ENCODE results near the gene ZNF593. TPM values are rescaled to one million over a fixed set of nuclear protein-coding genes. Genes with fewer than 3 reads are reported as not detected.

Gene ZNF593
- polyA plus RNA-seq, 1 donor (not counting 4 experiments of a cell fraction or from before 2014, with no cell fraction given) = 26.0 TPM

DNA sequence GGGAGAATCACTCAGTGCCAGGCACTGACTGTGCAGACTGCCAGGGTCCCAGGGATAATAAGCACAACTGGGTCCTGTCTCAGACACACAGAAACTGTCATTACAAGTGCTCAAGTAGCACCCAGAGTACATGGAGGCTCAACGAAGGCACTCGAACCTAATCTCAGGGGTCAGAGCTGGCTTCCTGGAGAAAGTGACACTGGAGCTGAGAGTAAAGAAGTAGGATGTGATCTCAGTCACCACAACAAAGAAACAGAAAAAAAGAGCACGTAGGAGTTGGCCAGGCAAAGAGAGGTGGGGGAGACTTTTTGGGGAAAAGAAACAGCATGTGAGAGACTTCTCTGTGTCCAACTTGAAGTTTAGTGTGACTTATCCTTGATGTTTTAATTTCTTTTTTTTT lies 22.0 kb downstream of the ZNF593 start:
- Histone ChIP-seq H3K9ac (ENCODE audit: control insufficient read depth, extremely low read depth, insufficient read depth, low read length) (no peak overlapping the region), H3K4me3 (ENCODE audit: control insufficient read depth in 2 of 3, extremely low read depth in 1 of 3, insufficient read depth in 2 of 3, low read depth in 1 of 3, low read length in 3 of 3) (no peak overlapping the region), H3K9me3 (ENCODE audit: control insufficient read depth, low read depth, low read length) (no peaks in the 10 kb centered on the region), H3K27me3 (ENCODE audit: control insufficient read depth, extremely low read depth, insufficient read depth, low read length) (no peaks in the 10 kb centered on the region), H3K4me1 (ENCODE audit: control insufficient read depth, extremely low read depth, insufficient read depth, low read length) (no peaks in the 10 kb centered on the region), H3K79me2 (ENCODE audit: control insufficient read depth, insufficient read depth, low read length) (no peaks in the 10 kb centered on the region), H3K9me1 (ENCODE audit: control insufficient read depth, extremely low read depth, insufficient read depth, low read length) (no peaks in the 10 kb centered on the region), H4K20me1 (ENCODE audit: control insufficient read depth, extremely low read depth, insufficient read depth, low read length) (no peaks in the 10 kb centered on the region), H3K27ac (ENCODE audit: control insufficient read depth, insufficient read depth, low read length) (no peak overlapping the region), H3K36me3 (ENCODE audit: control insufficient read depth in 2 of 2, extremely low read depth in 1 of 2, insufficient read depth in 2 of 2, low read length in 2 of 2) (peaks cover 18 to 19% of the 10 kb centered on the region in 2 experiments), H2AFZ (ENCODE audit: control insufficient read depth, low read length) (no peak overlapping the region), H3K4me2 (ENCODE audit: control insufficient read depth, extremely low read depth, insufficient read depth, low read depth, low read length) (no peak overlapping the region)
- FAIRE-seq = no peak
- DNase-seq (ENCODE audit: low read depth, low spot score) = no peak
- dilution Hi-C loops (cut with MboI; ENCODE audit: extremely low pct_ligation_motif_present, low sequenced_read_pairs) = no loop called here
- TF ChIP-seq EZH2 (IDR thresholded peaks at IDR 0.05; ENCODE audit: low read length) = no peak
- TF ChIP-seq, protein P1, sequence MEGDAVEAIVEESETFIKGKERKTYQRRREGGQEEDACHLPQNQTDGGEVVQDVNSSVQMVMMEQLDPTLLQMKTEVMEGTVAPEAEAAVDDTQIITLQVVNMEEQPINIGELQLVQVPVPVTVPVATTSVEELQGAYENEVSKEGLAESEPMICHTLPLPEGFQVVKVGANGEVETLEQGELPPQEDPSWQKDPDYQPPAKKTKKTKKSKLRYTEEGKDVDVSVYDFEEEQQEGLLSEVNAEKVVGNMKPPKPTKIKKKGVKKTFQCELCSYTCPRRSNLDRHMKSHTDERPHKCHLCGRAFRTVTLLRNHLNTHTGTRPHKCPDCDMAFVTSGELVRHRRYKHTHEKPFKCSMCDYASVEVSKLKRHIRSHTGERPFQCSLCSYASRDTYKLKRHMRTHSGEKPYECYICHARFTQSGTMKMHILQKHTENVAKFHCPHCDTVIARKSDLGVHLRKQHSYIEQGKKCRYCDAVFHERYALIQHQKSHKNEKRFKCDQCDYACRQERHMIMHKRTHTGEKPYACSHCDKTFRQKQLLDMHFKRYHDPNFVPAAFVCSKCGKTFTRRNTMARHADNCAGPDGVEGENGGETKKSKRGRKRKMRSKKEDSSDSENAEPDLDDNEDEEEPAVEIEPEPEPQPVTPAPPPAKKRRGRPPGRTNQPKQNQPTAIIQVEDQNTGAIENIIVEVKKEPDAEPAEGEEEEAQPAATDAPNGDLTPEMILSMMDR (optimal IDR thresholded peaks at IDR 0.05 in 1 of 3, IDR thresholded peaks at IDR 0.05 in 1 of 3, conservative IDR thresholded peaks at IDR 0.05 in 1 of 3; ENCODE audit: extremely low read depth in 1 of 3, insufficient read depth in 2 of 3, low read length in 3 of 3) = no peak

DNA sequence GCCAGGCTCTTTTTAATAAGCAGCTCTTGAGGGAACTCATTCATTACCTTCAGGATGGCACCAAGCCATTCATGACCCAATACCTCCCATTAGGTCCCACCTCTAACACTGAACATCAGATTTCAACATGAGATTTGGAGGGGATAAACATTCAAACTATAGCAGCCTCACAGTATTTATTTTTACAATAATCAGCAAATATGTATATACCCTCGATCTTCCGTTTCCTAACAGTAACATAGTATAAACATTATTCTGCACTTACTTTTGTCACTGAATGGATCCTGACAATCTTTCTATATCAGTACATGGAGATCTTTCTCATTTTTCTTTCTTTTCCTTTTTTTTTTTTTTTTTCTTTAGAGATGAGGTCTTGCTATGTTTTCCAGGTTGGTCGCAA lies 26.1 kb downstream of the ZNF593 start:
- DNase-seq (ENCODE audit: low read depth, low spot score) = no peak
- no peak overlapping the region for H2AFZ ChIP-seq (ENCODE audit: control insufficient read depth, low read length)
- H3K4me3 ChIP-seq (ENCODE audit: control insufficient read depth in 2 of 3, extremely low read depth in 1 of 3, insufficient read depth in 2 of 3, low read depth in 1 of 3, low read length in 3 of 3) = no peak overlapping the region
- H3K79me2 ChIP-seq (ENCODE audit: control insufficient read depth, insufficient read depth, low read length) = no peaks in the 10 kb centered on the region
- dilution Hi-C loops (cut with MboI; ENCODE audit: extremely low pct_ligation_motif_present, low sequenced_read_pairs) = no loop called here
- no peaks in the 10 kb centered on the region for H3K36me3 ChIP-seq (ENCODE audit: control insufficient read depth in 2 of 2, extremely low read depth in 1 of 2, insufficient read depth in 2 of 2, low read length in 2 of 2)
- peaks cover 3% of the 10 kb centered on the region for H3K4me1 ChIP-seq (ENCODE audit: control insufficient read depth, extremely low read depth, insufficient read depth, low read length)
- H3K27ac ChIP-seq (ENCODE audit: control insufficient read depth, insufficient read depth, low read length) = no peak overlapping the region
- H3K9ac ChIP-seq (ENCODE audit: control insufficient read depth, extremely low read depth, insufficient read depth, low read length) = no peak overlapping the region
- H3K27me3 ChIP-seq (ENCODE audit: control insufficient read depth, extremely low read depth, insufficient read depth, low read length) = no peaks in the 10 kb centered on the region
- H3K4me2 ChIP-seq (ENCODE audit: control insufficient read depth, extremely low read depth, insufficient read depth, low read depth, low read length) = no peak overlapping the region
- H3K9me3 ChIP-seq (ENCODE audit: control insufficient read depth, low read depth, low read length) = no peaks in the 10 kb centered on the region
- no peak for FAIRE-seq
- H3K9me1 ChIP-seq (ENCODE audit: control insufficient read depth, extremely low read depth, insufficient read depth, low read length) = no peaks in the 10 kb centered on the region
- TF ChIP-seq, protein P1 (optimal IDR thresholded peaks at IDR 0.05 in 1 of 3, IDR thresholded peaks at IDR 0.05 in 1 of 3, conservative IDR thresholded peaks at IDR 0.05 in 1 of 3; ENCODE audit: extremely low read depth in 1 of 3, insufficient read depth in 2 of 3, low read length in 3 of 3) = no peak
- TF ChIP-seq EZH2 (IDR thresholded peaks at IDR 0.05; ENCODE audit: low read length) = no peak
- no peaks in the 10 kb centered on the region for H4K20me1 ChIP-seq (ENCODE audit: control insufficient read depth, extremely low read depth, insufficient read depth, low read length)

All from keratinocyte (primary cell).